SK-N-MC (cell line): ENCODE measurements around the gene H2BW2.
"Not testable (repeated sequence)": the region's sequence is repeated elsewhere in the genome, so short reads cannot be mapped to it uniquely, and the experiment has no call there.

ENCODE experiments used
- EZH2 ChIP-seq: fragments of 200-600 bp; sonication (generic); IDR thresholded peaks from one replicate; pipeline ENCODE4 v1.6.1; 2017; ENCODE audit warnings: antibody characterized with exemption
- POLR2AphosphoS5 ChIP-seq: IDR thresholded peaks from 2 replicates; pipeline ENCODE4 v1.6.1; 2012; ENCODE audit warnings: mild to moderate bottlenecking, low read depth, low read length, borderline replicate concordance

- TF ChIP-seq EZH2, POLR2AphosphoS5: not testable (repeated sequence)
Measured at GRCh38 chrX:104015576-104015975, 24.2 kb upstream of the H2BW2 start.
